ENCODE measurements around the gene HS3ST2. TPM values are rescaled to one million over a fixed set of nuclear protein-coding genes. Genes with fewer than 3 reads are reported as not detected.
A peak's percentile ranks its signal among the peaks of the same experiment; 100 is the strongest.

HS3ST2 gene
- total and polyA plus RNA-seq, 12 donors: 0.04 to 0.66 (median 0.32) TPM; not detected in 1

DNA sequence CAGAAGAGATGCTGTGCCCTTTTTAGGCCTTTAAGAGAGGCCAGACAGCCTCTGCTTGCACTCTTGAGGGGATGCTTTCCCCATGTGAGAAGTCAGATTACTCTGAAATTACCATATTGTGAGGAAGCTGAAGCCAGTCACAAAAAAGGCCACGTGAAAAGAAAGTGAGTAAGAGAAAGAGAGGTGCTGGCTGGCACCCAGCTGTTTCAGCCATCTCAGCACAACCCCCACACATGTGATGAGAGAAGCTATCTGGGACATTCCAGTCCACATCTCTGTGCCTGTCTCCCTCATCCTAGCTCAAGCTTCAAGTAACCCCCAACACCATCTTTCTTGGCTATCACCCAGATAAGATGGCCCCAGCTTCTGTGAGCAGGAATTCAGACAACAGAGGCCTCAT, 131.4 kb downstream of the HS3ST2 start:
- WGBS, 2 donors: 23 to 24% methylated on average over 1 of the region's 1 CpG
- H3K4me3 ChIP-seq: no peak overlapping the region
- no peaks in the 10 kb centered on the region for H3K36me3 ChIP-seq
- H3K4me1 ChIP-seq: peaks cover 0 to 16% (median 9%) of the 10 kb centered on the region in 9 donors
- no peaks in the 10 kb centered on the region for H3K9me3 ChIP-seq
- ATAC-seq (no peak), DNase-seq (no peak)
- peaks cover 0 to 55% (median 43%) of the 10 kb centered on the region in 7 donors for H3K27me3 ChIP-seq
- intact Hi-C loops (cut with DNase I): loop anchor here in 4 of 10 donors (5.0 to 10.0 kb wide), 3 partner anchors 43 to 1391 kb away; no protein-coding TSS in a partner anchor
- TF ChIP-seq, protein P1, sequence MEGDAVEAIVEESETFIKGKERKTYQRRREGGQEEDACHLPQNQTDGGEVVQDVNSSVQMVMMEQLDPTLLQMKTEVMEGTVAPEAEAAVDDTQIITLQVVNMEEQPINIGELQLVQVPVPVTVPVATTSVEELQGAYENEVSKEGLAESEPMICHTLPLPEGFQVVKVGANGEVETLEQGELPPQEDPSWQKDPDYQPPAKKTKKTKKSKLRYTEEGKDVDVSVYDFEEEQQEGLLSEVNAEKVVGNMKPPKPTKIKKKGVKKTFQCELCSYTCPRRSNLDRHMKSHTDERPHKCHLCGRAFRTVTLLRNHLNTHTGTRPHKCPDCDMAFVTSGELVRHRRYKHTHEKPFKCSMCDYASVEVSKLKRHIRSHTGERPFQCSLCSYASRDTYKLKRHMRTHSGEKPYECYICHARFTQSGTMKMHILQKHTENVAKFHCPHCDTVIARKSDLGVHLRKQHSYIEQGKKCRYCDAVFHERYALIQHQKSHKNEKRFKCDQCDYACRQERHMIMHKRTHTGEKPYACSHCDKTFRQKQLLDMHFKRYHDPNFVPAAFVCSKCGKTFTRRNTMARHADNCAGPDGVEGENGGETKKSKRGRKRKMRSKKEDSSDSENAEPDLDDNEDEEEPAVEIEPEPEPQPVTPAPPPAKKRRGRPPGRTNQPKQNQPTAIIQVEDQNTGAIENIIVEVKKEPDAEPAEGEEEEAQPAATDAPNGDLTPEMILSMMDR (IDR thresholded peaks at IDR 0.05): no peak
- no peak overlapping the region for H3K27ac ChIP-seq

GRCh38 chr16:22946433-22946832, 132.5 kb downstream of the HS3ST2 start:
- Histone ChIP-seq H3K27ac (no peak overlapping the region), H3K36me3 (no peaks in the 10 kb centered on the region), H3K4me3 (no peak overlapping the region), H3K27me3 (peaks cover 0 to 57% (median 41%) of the 10 kb centered on the region in 7 donors), H3K9me3 (no peaks in the 10 kb centered on the region), H3K4me1 (peaks cover 0 to 16% (median 9%) of the 10 kb centered on the region in 9 donors)
- DNase-seq (no peak), ATAC-seq (no peak)
- TF ChIP-seq, protein P1 (IDR thresholded peaks at IDR 0.05): no peak
- WGBS, 2 donors: 69 to 79% methylated on average over 2 of the region's 2 CpGs
- intact Hi-C loops (cut with DNase I): loop anchor here in 4 of 10 donors (5.0 to 10.0 kb wide), 3 partner anchors 44 to 1392 kb away; no protein-coding TSS in a partner anchor

GRCh38 chr16:22948058-22948602, 134.2 kb downstream of the HS3ST2 start:
- DNase-seq (peak in 1 of 2 donors; percentile 14), ATAC-seq (peak in 6 of 8 donors; percentile 11 to 63 (median 52))
- 11% methylated on average over 33 of the region's 33 CpGs for WGBS, 2 donors
- H3K36me3 ChIP-seq: no peaks in the 10 kb centered on the region
- peaks cover 0 to 16% (median 9%) of the 10 kb centered on the region in 9 donors for H3K4me1 ChIP-seq
- H3K4me3 ChIP-seq: peak overlapping the region in 7 of 10 donors; percentile 1 to 39 (median 29)
- no peak overlapping the region for H3K27ac ChIP-seq
- TF ChIP-seq, protein P1 (IDR thresholded peaks at IDR 0.05): no peak
- no peaks in the 10 kb centered on the region for H3K9me3 ChIP-seq
- intact Hi-C loops (cut with DNase I): loop anchor here in 6 of 10 donors (2.0 to 10.0 kb wide), 4 partner anchors 46 to 1393 kb away; no protein-coding TSS in a partner anchor
- peaks cover 0 to 50% (median 31%) of the 10 kb centered on the region in 7 donors for H3K27me3 ChIP-seq

DNA sequence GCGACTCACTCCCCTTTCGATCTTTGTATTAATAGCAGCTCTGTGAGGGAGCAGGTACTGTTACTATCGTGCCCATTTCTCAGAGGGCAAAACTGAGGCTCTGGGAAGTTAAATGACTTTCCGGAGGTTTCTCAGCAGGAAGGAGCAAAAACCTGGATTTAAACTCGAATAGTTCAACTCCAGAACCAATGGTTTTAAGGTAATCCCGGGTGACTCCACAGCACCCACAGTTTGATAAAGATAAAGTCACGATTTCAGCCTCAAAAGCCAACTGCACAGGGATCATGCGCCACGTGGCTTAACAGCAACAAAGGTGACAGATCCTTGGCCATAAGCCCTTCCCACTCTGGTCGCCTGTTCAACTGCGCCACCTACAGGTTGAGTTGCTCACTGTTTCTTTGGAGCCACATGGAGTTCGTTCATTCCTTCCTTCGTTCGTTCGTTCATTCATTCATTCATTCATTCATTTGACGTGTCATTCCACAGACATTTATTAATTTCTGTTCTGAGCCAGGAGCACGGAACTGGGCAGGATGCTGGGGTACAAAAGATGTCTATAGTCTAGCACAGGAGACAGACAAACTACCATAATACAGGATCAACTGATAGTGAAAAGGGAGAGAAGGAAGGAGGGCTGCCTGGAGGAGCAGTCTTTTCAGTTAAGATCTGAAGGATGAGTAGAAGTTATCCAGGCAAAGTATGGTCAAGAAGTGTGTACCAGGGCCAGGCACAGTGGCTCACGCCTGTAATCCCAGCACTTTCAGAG, 134.8 kb downstream of the HS3ST2 start:
- H3K4me1 ChIP-seq: peaks cover 0 to 16% (median 9%) of the 10 kb centered on the region in 9 donors
- 13 to 14% methylated on average over 18 of the region's 18 CpGs for WGBS, 2 donors
- ATAC-seq (peak; percentile 69 to 92 (median 84)), DNase-seq (peak; percentile 45 to 68)
- peak overlapping the region in 7 of 10 donors; percentile 1 to 39 (median 29) for H3K4me3 ChIP-seq
- intact Hi-C loops (cut with DNase I): loop anchor here in 6 of 10 donors (2.0 to 10.0 kb wide), 4 partner anchors 46 to 1394 kb away; no protein-coding TSS in a partner anchor
- H3K27me3 ChIP-seq: peaks cover 0 to 49% (median 31%) of the 10 kb centered on the region in 7 donors
- TF ChIP-seq, protein P1 (IDR thresholded peaks at IDR 0.05): peak; percentile 65 to 85 (median 72)
- H3K9me3 ChIP-seq: no peaks in the 10 kb centered on the region
- H3K36me3 ChIP-seq: no peaks in the 10 kb centered on the region
- no peak overlapping the region for H3K27ac ChIP-seq
